HG03558 (cell line): ENCODE measurements around the gene CMTR1.

Source experiments
- ATAC-seq: cut with Tn5 transposase; IDR thresholded peaks from one replicate; pipeline ENCODE4 v1.9.1; 2021; ENCODE audit warnings: moderate number of reproducible peaks; ENCODE audit not compliant: unreplicated experiment; ENCODE audit errors: extremely low read depth

Gene CMTR1

GRCh38 chr6:37525460-37526357 lies 92.7 kb downstream of the CMTR1 start:
- no peak for ATAC-seq

GRCh38 chr6:37528541-37528940 lies 95.5 kb downstream of the CMTR1 start:
- ATAC-seq: no peak

GRCh38 chr6:37530297-37530696 lies 97.3 kb downstream of the CMTR1 start:
- no peak for ATAC-seq

- ATAC-seq: no peak
Observed at GRCh38 chr6:37531026-37531425, 98.0 kb downstream of the CMTR1 start.
